ENCODE results near the gene PDE4C. TPM values are rescaled to one million over a fixed set of nuclear protein-coding genes. Genes with fewer than 3 reads are reported as not detected.

The PDE4C gene
- total RNA-seq, 4 donors from 2014 or later, result 1.7 to 3.3 TPM; not detected in 2

GRCh38 chr19:18231775-18232174 is 5.5 kb upstream of the PDE4C start:
- Histone ChIP-seq H3K27ac (no peak overlapping the region), H3K4me3 (no peak overlapping the region), H3K9me3 (peaks cover 0 to 11% of the 10 kb centered on the region in 2 donors), H3K36me3 (no peaks in the 10 kb centered on the region), H3K4me1 (no peaks in the 10 kb centered on the region), H3K27me3 (peaks cover 12 to 16% of the 10 kb centered on the region in 2 donors)
- no peak for DNase-seq
- TF ChIP-seq CTCF (IDR thresholded peaks at IDR 0.05) (no peak), POLR2A (IDR thresholded peaks at IDR 0.05) (no peak)
- intact Hi-C loops (cut with DNase I; ENCODE audit: low total_unique reads), result no loop called here

GRCh38 chr19:18230941-18231734 is 4.9 kb upstream of the PDE4C start:
- no peak overlapping the region for H3K4me3 ChIP-seq
- H3K27me3 ChIP-seq, result peaks cover 15 to 16% of the 10 kb centered on the region in 2 donors
- TF ChIP-seq CTCF (IDR thresholded peaks at IDR 0.05) (no peak), POLR2A (IDR thresholded peaks at IDR 0.05) (no peak)
- no peak for DNase-seq
- no peaks in the 10 kb centered on the region for H3K36me3 ChIP-seq
- intact Hi-C loops (cut with DNase I; ENCODE audit: low total_unique reads), result no loop called here
- peaks cover 0 to 11% of the 10 kb centered on the region in 2 donors for H3K9me3 ChIP-seq
- H3K4me1 ChIP-seq, result peaks cover 0 to 2% of the 10 kb centered on the region in 2 donors
- no peak overlapping the region for H3K27ac ChIP-seq

DNA sequence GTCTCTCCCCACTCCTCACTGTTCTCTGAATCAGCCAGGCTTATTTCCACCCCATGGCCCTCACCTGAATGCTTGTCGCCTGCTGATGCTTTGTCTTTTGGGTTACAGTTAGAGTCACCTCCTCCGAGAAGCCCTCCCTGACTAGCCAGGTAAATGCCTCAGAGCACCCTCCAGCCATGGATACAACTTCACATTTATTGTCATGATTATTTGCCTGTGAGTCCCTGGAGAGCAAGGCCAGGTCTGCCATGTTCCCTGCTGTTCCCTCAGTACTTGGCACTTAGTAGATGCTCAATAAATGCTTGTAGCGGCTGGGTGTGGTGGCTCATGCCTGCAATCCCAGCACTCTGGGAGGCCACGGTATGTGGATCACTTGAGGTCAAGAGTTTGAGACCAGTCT is 3.7 kb upstream of the PDE4C start:
- Histone ChIP-seq H3K4me1 (peaks cover 0 to 13% of the 10 kb centered on the region in 2 donors), H3K36me3 (no peaks in the 10 kb centered on the region), H3K4me3 (no peak overlapping the region), H3K27ac (no peak overlapping the region), H3K9me3 (peaks cover 0 to 11% of the 10 kb centered on the region in 2 donors), H3K27me3 (peaks cover 16 to 24% of the 10 kb centered on the region in 2 donors)
- intact Hi-C loops (cut with DNase I; ENCODE audit: low total_unique reads), result no loop called here
- TF ChIP-seq CTCF (IDR thresholded peaks at IDR 0.05), result no peak
- TF ChIP-seq POLR2A (IDR thresholded peaks at IDR 0.05), result no peak
- no peak for DNase-seq

DNA sequence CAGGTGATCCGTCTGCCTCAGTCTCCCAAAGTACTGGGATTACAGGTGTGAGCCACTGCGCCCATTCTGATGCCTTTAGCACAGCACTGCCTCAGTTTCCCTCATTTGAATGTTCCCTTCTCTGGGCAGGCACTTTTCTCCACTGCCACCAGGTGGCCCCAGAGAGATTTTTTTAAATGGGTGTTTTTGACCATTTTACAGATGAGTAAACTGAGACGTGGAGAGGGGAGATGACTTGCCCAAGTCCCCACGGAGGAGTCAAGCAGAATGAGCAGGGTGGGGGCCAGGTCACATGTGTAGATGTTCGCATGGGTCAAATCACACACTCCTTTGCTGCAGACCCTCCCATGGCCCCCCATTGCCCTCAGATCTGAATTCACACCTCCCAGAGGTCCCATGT is 3.2 kb upstream of the PDE4C start:
- intact Hi-C loops (cut with DNase I; ENCODE audit: low total_unique reads), result no loop called here
- Histone ChIP-seq H3K27ac (no peak overlapping the region), H3K36me3 (no peaks in the 10 kb centered on the region), H3K27me3 (peaks cover 16 to 25% of the 10 kb centered on the region in 2 donors), H3K4me3 (no peak overlapping the region), H3K9me3 (peaks cover 0 to 11% of the 10 kb centered on the region in 2 donors), H3K4me1 (peaks cover 0 to 16% of the 10 kb centered on the region in 2 donors)
- no peak for DNase-seq
- TF ChIP-seq POLR2A (IDR thresholded peaks at IDR 0.05) (no peak), CTCF (IDR thresholded peaks at IDR 0.05) (no peak)

GRCh38 chr19:18227781-18228271 is 1.6 kb upstream of the PDE4C start:
- Histone ChIP-seq H3K4me1 (peaks cover 0 to 16% of the 10 kb centered on the region in 2 donors), H3K9me3 (peaks cover 0 to 1% of the 10 kb centered on the region in 2 donors), H3K27me3 (peaks cover 13 to 17% of the 10 kb centered on the region in 2 donors), H3K27ac (no peak overlapping the region), H3K4me3 (no peak overlapping the region), H3K36me3 (no peaks in the 10 kb centered on the region)
- intact Hi-C loops (cut with DNase I; ENCODE audit: low total_unique reads), result no loop called here
- no peak for TF ChIP-seq POLR2A (IDR thresholded peaks at IDR 0.05)
- no peak for TF ChIP-seq CTCF (IDR thresholded peaks at IDR 0.05)
- no peak for DNase-seq

Measured in uterus (tissue), 4 donors.